Fibroblast of peridontal ligament (primary cell): ENCODE measurements around the gene ARL10.
"Not testable (repeated sequence)": the region's sequence is repeated elsewhere in the genome, so short reads cannot be mapped to it uniquely, and the experiment has no call there.

ENCODE experiments used
- DNase-seq: peaks from one replicate; pipeline ENCODE4 v3.0.0-alpha.2; 2010; ENCODE audit errors: extremely low read depth

Gene ARL10

DNA sequence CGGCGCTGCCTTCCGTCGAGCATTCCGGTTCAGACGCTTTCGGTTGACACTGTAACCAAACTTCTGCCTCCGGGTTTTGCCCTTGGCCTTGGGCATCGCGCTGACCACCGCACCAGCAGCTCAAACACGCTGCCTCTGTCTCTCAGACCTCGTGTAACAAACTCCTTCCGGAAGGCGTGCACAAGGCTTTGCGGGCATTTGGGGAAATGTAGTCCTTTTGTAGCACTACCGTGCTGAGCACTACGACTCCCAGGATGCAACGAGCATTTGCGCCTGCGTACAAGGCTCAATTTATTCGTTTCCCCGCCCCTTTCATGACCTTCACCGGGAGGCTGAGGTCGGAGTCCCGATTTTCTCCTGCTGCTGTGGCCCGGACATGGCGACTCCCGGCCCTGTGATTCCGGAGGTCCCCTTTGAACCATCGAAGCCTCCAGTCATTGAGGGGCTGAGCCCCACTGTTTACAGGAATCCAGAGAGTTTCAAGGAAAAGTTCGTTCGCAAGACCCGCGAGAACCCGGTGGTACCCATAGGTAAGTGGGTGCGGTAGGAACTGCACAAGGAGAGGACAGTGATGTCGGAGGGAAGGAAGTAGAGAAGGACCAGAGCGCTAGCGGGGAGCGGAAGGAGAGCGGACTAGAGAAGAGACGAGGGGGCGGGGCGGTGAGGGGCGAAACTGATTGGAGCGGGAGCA, 23.3 kb downstream of the ARL10 start, which contains the start of the genes HIGD2A and NOP16:
HIGD2A (plus strand) TSS at position 308 of the 691 bp plus-strand sequence; CDS start at position 377, 69 bp downstream.
NOP16 (minus strand) TSS at position 155 of the 691 bp plus-strand sequence; CDS start at position 96, 59 bp downstream.
- peak; percentile 99 for DNase-seq

DNA sequence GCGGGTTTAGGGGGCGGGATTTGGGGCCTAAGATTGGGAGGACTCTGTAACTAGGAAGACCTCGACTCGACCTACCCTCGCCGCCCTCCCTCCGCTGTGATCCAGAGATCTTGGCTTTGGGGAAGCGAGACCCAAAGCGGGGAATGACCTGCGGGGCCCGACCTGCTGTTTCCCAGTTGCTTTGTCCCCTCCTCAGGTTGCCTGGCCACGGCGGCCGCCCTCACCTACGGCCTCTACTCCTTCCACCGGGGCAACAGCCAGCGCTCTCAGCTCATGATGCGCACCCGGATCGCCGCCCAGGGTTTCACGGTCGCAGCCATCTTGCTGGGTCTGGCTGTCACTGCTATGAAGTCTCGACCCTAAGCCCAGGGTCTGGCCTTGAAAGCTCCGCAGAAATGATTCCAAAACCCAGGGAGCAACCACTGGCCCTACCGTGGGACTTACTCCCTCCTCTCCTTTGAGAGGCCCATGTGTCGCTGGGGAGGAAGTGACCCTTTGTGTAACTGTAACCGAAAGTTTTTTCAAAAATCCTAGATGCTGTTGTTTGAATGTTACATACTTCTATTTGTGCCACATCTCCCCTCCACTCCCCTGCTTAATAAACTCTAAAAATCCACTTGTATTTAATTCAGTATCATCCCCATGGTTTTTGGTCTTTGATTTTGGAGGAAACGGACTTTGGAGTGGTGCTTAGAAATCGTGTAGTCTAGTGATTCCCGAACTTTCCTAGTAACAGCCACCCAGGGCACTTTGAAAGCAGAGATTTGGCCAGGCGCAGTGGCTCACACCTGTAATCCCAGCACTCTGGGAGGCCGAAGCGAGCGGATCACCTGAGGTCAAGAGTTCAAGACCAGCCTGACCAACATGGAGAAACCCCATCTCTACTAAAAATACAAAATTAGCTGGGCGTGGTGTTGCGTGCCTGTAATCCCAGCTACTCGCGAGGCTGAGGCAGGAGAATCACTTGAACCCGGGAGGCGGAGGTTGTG, 24.1 kb downstream of the ARL10 start:
- no peak for DNase-seq

DNA sequence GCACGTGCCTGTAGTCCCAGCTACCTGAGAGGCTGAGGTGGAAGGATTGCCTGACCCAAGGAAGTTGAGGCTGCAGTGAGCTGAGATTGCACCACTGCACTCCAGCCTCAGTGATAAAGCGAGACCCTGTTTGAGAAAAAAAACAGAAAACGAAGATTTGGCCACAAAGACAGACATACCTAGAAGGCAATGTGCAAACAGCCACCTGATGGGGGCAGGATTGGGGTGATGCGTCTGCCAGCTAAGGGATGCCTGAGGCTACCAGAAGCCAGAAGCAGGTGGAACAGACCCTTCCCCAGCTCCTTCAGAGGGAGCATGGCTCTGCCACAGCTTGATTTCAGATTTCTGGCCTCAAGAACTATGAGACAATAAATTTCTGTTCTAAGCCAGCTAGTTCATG, 26.2 kb downstream of the ARL10 start:
- DNase-seq: no peak

DNA sequence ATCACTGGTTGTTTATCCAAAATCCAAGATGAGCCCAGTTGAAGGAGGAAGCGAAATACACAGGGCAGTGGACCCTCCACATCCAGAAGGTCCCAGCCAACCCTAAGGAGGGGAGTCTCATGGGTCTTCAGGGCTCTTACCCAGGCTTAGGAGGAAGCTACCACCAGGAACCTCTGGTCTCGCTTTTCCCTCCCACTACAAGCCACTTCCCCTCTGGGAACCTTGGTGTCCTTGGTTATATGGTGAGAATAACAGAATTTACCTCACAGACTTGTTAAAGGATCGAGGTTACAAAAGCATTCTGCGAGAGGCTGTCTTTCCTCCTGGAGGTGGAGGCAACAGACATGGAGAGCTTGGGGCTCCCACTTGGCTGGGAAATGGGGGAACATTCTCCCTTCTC, 26.7 kb downstream of the ARL10 start:
- DNase-seq: no peak

DNA sequence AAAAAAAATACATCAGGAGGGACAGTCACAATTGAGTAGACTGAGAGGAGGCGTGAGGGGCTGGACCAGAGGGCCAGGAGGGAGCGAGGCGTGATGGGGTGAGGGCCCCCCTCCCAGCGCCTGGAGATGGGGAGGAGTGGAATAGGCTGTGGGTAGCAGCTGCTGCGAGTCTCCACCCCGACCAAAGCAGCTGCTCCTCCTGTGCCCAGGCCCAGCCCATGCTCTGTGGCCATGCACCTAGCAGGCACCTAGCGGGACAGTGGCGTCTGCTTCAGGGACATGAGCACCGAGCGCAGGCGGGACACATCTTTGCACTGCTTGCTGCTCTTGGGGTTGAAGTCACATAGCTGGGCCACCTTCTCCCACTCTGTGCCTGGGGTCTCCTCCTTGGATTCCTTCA, 27.2 kb downstream of the ARL10 start:
- DNase-seq: no peak

DNA sequence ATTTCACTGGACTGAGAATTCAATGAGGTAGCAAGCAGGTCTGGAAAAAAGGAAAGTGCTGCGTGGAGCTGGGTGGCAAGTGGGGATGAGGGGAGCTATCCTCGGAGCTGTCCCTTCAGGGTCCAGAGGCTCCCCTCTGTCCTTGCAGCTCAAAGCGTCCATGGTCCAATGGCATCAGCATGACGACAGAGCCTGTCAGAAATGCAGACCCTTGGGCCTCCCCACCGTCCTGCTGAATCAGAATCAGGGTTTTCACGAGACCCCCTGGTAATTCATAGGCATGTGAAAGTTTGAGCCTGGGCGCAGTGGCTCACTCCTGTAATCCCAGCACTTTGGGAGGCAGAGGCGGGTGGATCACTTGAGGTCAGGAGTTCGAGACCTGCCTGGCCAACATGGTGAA, 28.8 kb downstream of the ARL10 start:
- no peak for DNase-seq

DNA sequence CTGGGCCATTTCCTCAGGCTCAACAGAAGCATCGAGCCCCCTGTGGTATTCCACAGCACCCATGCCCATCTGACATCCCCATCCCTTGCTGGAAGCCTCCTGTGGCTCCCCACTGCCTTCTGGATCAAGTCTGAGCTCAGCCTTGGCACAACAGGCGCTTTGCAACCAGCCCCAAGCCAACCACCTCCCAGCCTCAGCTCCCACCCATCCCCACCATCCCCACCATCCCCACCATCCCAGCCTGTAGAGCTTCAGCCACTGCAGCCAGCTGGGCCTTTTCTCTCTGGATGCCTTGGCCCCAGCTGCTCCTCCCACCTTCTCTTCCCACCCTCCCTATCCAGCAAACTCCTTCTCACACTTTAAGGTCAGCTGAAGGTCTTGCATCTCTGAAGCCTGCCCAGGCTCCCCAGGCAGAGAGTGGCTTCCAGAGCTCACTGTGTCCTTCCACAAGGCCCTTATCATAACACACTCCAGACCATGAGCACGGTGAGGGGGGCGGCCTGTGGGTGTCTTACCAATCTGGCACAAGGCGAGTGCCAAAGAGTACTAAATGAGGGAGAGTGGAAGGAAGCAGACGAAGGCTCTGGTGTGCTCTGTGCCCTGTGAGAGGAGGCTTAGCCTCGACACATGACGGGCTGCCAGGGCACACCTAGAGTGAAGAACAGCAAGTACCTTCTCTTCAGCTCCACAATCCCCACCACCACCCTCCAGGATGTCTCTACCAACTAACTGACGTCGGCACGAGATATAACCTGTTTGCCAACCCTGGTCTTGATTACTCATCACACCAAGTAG, 29.8 kb downstream of the ARL10 start:
- DNase-seq: no peak

DNA sequence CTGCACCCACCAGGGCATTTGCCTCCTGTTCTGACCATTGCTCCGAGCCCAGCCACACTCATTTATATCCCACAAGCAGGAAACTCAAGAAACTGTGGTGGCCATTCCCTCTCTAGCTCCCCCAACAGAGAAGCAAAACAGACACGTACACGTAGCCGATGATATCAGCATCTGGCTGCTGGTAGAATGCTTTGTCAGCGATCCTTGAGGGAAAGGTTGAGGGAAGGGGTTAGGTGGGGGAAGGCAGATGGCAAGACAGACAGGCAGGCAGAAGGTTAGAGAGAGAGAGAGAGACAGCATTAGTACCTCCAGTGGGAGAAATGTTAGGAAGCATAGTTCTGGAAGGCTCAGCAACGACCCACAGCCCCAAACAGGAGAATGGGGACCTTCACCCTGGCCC, 31.0 kb downstream of the ARL10 start:
- no peak for DNase-seq

DNA sequence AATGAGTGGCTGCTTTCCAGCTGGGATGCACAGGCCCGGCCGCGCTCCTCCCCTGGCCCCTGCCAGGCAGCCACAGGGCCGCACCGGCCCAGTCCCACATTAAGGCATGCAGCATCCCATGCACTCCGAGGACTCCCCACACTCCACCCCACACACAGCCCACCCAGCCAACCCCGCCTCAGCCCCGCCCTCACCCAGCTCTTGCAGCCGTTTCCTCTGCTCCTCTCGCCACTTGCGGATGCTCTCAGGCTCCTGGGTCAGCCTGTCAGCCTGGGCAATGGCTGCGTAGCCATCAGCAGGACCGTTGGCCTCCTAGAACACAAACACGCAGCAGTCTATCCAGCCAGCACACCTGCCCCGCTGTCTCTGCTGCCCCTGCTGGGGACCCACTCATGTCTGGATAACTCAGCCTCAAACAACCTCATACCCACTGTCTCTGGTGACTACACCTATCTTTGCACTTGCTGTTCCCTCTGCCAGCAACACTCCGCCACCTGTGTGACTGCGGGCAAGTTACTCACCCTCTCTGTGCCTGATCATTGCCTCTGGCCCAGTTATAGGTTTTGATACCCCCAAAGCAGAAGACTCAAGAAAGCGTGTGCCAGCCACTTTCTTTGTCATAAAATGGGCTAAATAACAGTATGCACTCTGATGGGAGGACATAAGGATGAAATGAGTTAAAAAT, 32.6 kb downstream of the ARL10 start:
- DNase-seq: no peak

DNA sequence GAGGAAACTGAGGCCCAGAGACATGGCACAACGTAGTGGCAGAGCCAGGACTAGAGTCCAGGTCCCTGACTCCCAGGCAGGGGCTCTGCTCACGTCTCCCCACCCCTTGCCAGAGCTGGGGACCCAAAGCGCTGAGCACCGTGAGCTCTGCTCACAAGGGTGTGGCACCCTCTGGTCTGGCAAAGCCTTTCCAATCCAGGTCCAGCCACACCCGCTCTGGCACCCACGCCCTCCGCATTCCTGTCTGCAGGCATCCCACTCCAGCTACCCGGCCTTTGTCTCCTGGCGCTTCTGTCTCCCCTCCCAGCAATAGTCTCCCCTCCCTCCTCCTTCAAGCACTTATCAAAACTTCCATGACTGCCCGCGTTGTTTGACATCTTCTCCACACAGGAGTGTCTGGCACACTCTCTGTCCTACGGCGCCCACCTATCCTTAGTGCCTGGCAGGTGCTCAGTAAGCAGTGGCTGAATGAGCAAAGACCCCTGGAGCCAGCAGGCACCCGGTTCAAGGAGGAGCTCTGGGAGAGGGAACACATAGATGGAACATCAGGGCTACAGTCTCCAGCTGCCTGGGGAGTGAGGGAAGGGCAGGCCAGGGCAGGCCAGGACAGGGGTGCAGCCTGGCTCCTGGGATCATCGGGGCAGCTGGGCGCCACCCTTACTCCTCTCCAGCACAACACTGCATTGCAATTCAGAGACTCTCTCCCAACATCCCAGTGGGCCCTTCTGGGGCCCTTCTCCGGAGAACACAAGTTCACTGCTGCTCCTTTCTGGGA, 35.3 kb downstream of the ARL10 start:
- DNase-seq: no peak

DNA sequence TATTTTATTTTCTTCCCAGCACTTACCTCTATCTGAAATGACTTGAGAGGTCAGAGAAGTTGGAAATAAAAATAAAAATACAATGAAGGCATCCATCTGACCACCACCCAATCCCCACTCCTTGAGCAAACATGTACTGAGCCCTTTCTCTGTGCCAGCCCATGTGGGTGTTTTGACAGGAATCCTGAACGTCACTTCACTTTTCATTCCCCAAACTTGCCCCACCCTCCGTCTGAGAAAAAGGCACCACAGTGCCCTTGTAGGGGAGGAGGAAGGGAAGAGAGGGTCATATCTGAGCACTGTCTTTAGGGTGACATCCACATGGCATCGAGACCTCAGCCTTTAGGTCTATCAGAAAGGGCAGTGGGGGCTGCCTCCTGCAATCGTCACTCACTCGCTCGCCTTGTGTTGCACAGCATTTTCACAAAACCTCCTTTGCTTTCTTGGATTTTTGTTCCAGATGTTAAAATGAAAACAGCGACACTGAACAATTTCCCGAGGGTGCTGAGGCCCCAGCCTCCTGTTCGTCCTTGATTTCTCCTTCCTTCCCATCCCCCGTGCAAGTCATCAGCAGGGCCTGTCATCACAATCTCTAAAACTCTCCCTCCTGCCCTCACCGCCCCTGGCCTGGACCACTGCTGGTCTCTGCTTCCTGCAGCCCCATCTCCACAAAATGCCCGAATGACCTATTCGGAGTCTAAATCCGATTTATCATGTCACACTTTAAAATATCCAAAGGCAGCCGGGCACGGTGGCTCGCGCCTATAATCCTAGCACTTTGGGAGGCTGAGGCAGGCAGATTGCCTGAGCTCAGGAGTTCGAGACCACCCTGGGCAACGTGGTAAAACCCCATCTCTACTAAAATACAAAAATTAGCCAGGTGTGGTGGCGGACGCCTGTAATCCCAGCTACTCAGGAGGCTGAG, 36.3 kb downstream of the ARL10 start:
- DNase-seq: no peak

DNA sequence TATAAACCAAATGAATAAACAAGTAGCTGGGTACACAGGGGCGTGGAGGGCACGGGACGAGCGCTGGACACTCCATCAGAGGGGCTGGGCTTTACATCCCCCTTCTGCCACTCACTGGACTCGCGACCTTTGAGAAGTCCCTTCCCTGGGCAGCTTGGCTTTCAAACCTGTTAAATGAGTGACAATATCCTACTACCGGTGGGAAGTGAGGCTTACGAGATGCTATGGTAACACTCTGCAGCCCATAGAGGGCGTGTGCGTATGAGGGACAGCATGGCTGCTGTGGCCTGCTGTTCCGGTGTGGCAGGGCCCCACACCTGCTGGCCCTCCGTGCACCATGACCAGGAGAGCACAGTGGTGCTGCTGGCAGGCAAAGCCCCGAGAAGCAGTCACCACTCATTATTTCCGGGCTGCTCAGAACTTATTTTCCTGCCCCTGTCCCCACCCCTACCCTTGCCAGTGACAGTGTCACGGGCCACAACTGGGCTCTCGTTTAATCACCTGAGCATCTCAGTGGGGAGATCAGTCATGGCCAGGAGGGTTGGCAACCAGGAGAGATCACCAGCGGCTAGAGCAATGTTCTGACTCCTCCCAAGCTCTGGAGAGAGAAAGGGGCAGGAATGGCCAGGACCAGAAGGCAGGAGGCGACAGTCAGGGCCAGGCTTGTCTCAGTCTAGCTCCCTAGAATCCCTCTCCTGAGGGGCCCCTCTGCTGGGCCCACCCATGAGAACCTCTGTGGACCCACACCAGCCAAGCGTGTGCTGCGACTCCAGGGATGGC, 40.6 kb downstream of the ARL10 start:
- DNase-seq: no peak

DNA sequence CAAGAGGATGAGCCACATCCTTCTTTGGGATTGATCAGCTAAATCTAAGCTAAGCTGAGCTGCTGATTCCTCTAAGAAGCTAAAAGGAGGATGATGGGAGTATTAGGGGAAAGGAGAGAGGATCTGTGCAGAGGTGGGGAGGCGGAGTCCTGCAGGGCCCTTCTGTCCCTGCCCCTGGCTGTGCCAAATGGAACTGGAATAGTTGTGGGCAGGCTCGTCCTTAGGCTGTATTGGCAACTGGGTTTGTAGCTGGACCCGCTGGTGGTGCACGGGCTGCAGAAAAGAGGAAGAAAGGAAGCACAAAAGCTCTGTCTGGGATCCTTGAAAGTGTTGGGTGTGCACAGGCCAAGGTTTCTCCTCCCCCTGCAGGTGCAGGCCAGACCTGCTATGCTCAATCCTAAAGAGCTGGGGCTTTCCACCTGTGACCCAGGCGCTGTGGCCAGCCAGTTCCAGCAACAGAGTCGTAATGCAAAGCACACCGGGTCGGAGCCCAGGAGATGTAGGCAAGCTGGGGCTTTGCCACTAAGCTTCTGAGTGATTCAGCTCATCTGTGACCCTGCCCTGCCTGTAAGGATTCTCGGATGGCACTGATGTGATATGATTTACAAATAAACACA, 41.3 kb downstream of the ARL10 start:
- DNase-seq: no peak

DNA sequence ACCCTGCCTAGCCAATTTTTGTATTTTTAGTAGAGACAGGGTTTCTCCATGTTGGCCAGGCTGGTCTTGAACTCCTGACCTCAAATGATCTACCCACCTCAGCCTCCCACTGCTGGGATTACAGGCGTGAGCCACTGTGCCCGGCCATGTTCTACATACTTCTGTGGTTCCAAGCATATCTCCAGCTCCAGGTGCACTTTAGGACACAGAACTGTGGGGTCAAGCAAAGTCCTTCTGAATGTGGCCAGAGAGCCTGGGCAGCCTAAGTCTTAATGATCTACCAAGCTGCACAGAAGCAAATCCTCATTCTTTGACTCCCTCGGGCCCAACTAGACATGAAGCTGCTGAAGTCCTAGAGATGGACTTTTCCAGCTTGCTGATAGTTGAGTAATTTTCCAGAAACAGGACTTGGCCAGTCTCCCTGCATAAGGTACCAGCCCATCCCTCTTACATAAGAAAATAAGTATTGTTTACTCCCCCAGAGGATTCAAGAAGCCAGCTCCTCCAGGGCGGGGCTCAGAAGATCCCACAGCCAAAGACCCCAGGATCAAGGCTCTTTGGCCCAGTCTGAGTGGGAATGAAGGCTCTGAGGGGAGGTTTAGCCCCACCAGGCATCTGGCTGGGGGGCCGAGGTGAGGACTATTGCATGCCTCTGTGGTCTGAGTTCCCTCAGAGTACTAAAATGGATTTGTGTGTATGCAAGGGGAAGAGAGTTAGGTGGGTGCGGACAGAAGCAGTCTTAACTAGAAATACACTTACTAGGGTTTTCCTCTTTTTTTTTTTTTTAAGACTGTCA, 42.4 kb downstream of the ARL10 start:
- peak; percentile 50 for DNase-seq

DNA sequence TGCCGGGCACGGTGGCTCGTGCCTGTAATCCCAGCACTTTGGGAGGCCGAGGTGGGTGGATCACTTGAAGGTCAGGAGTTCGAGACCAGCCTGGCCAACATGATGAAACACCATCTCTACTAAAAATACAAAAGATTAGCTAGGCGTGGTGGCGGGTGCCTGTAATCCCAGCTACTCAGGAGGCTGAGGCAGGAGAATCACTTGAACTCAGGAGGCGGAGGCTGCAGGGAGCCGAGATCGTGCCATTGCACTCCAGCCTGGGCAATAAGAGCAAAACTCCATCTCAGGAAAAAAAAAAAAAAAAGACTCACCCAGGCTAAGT, 42.9 kb downstream of the ARL10 start:
- DNase-seq: not testable (repeated sequence)

DNA sequence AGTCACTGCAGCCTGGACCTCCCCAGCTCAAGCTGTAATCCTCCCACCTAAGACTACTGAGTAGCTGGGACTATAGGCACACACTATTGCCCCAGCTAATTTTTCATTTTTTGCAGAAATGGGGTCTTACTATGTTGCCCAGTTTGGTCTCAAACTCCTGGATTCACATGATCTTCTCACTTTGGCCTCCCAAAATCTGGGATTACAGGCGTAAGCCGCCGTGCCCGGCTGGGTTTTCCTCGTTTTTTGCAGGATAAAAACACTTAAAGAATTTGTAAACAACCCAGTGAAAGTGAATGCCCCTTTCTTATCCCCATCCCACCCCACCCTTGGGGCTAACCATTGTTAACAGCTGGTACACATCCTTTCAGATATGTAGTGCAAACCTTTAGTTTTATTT, 43.3 kb downstream of the ARL10 start:
- DNase-seq: no peak

DNA sequence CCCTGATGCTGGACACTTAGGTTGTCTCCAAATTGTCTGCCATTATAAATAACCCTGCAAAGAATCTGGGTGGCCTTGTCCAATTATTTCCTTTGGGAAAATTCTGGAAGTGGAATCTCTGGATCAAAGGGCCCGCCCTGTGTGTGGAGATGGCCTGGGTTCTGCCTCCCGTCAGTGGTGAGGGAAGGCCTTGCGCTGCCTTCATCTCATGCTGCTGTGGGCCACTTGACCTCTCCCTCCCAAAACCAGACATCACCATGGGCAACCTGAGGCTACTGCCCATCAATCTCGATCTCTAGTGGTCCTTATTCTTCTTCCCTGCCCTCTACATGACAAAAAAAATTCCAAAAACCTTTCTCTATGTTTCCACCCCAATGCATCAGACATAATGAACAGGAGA, 44.5 kb downstream of the ARL10 start:
- DNase-seq: no peak
